ENCODE results near the gene PVALEF. TPM values are rescaled to one million over a fixed set of nuclear protein-coding genes. Genes with fewer than 3 reads are reported as not detected.

The PVALEF gene
- total RNA-seq, 2 donors from 2014 or later = not detected

DNA sequence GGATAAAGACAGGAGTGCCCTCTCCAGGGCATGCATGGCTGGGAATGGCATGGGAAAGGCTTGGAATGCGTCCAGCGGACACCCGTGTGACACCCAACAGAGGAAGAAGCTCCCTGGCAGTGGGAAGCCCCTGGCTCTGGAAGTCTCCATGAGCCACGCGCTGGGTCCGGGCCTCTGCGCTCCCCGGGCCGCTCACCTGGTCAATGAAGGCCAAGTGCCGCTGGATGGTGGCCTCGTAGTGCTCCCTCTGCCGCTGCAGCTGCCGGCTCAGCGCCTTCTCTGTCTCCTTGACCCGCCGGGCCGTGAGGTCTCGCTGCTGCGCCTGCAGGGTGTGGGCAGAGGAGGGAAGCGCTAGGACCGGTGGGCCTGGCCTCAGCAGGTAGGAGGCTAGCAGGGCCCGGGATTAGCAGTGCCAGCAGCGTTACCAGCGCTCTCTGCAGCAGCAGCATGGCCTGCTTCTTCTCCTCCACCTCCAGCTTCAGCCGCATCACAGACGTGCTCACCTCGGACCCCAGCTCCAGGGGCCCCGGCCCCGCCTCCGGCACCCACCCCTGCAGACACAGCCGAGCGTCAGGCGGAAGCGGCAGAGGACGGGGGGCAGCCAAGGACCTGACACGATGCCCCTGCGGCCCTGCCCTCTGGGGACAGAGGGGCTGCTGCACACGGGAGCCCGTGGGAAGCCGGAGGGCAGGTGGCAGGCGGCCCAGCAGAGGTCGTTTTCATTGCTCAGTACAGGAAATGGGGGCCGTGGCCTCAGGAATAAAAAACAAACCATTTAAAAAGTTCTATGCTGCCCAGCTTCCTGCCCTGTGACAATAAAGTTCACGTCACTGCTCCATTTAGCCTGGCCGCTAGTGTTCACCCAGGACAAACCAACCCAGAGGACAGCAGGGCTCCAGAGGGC is 31.4 kb downstream of the PVALEF start:
- no peaks in the 10 kb centered on the region for H3K36me3 Mint-ChIP-seq (ENCODE audit: low read depth)
- no peaks in the 10 kb centered on the region for H3K27me3 Mint-ChIP-seq
- ATAC-seq (replicated peaks) = no peak
- no peak overlapping the region for H3K27ac Mint-ChIP-seq
- no peaks in the 10 kb centered on the region for H3K9me3 Mint-ChIP-seq
- H3K4me1 Mint-ChIP-seq = no peaks in the 10 kb centered on the region
- H3K4me3 Mint-ChIP-seq = no peak overlapping the region

DNA sequence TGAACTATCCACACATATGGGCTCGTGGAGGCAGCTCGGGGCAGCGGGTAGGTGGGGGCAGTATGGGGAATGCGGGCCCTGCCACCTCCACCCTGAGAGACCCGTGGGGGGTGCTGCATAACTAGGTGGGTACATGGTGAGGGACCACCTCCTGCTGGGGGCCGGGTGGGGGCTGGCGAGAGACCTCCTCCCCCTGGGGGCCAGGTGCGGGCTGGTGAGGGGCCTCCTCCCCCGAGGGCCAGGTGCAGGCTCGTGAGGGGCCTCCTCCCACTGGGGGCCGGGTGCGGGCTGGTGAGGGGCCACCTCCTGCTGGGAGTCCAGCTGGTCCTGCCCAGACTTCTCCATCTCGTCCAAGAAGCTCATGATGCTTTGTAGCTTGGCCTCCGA is 32.1 kb downstream of the PVALEF start:
- ATAC-seq (replicated peaks) = no peak
- Mint-ChIP-seq H3K27ac (no peak overlapping the region), H3K36me3 (ENCODE audit: low read depth) (no peaks in the 10 kb centered on the region), H3K27me3 (no peaks in the 10 kb centered on the region), H3K9me3 (no peaks in the 10 kb centered on the region), H3K4me3 (no peak overlapping the region), H3K4me1 (no peaks in the 10 kb centered on the region)

DNA sequence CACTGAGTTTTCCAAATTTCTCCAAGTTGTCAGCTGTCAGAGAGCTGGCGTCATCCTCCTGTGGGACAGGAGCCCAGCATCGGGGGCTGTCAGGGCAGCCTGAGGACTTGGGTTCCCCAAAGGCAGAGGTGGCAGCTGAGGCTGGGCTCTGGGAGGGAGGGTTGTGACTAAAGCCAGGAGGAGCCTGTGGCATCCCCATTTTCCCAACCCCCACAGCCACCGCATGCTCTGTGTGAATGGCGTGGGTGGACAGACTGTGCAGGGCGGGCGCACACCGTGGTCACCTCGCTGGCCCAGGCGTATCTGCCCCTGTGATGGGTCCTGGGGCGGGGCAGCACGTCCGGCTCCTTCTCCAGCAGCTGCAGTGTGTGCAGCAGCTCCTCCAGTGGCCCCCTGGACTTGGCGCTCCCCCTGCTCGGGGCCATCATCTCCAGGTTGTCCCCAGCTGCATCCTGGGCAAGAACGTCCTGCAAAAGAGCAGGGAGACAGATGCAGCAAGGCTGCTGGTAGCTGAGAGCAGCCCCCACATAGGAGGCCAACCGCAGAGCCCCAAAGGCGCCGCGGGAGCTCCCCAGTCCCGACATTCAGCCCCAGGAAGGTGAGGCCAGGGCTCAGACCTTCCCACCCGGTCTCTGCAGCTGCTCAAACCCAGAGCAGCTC is 32.7 kb downstream of the PVALEF start:
- Mint-ChIP-seq H3K4me1 (no peaks in the 10 kb centered on the region), H3K9me3 (no peaks in the 10 kb centered on the region)
- no peak for ATAC-seq (replicated peaks)

DNA sequence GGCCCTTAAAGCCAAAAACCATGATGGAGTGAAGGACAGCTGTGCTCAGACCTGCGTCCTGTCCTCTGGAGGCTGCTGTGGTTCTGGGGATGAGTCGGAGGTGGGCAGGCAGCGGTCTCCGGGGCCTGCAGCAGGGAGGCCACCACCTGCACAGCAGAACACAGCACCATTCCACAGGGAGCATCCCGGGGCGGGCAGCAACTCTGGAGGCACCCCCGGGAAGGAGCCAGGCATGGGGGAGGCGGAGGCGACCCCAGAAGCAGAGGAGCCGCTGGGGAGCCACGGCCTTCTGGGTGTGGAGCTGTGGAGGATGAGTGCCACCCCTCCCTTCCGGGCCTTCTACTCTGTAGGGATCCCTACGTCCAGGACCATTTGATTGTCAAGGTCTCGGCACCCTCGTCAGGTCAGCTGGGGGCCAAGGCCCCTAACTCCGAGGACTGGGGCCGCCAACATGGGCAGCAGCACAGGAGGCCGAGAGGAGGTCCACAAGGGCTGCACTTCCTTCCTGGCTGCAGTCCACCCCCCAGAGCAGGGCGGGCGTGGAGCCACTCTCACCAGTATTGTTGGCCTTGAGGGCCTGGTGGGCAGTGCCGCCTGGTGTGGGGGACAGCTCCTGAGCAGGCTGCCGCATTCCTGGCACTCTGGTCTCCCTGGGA is 33.6 kb downstream of the PVALEF start:
- H3K4me1 Mint-ChIP-seq = no peaks in the 10 kb centered on the region
- H3K4me3 Mint-ChIP-seq = no peak overlapping the region
- H3K36me3 Mint-ChIP-seq (ENCODE audit: low read depth) = no peaks in the 10 kb centered on the region
- no peaks in the 10 kb centered on the region for H3K27me3 Mint-ChIP-seq
- ATAC-seq (replicated peaks) = no peak
- no peak overlapping the region for H3K27ac Mint-ChIP-seq
- H3K9me3 Mint-ChIP-seq = no peaks in the 10 kb centered on the region

More for the DNA sequence above, 32.7 kb downstream of the PVALEF start:
- Mint-ChIP-seq H3K27me3 (no peaks in the 10 kb centered on the region), H3K4me3 (no peak overlapping the region), H3K27ac (no peak overlapping the region), H3K36me3 (ENCODE audit: low read depth) (no peaks in the 10 kb centered on the region)

DNA sequence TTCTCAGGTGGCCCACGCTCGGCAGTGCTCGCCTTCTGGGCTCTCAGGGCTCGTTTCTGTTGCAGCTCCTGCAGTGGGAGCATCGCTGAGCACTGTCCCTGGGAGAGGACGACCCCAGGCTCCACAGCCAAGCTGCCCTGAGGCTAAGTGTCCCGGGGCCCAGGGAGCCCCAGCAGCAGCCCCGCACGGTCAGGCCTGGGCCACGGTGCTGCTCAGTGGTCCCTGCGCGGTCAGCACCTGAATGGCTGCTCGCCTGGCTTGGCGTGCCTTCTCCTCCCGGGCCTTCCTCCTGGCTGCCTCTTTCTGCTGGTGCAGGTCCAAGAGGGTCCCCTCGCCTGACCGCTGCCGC is 34.1 kb downstream of the PVALEF start:
- Mint-ChIP-seq H3K4me3 (no peak overlapping the region), H3K27ac (no peak overlapping the region), H3K4me1 (no peaks in the 10 kb centered on the region)

DNA sequence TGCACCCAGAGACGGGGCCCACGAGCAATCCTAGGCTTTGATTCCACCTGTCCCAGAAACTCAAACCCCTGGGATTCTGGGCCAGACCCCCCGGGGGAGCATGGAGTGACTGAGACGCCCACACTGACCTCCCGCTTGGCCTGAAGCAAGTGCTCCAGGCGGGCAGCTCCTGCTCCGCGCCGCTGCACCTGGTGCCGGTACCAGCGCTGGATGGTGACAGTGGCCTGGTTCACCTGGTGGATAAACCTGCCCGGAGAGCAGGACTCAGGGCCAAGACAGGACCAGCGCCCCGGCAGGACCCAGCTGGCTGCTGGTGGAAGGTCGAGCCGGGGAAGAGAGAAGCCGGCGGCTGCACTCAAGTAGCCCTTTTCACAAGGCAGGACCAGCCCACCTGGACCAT is 34.9 kb downstream of the PVALEF start:
- H3K27ac Mint-ChIP-seq = no peak overlapping the region
- no peaks in the 10 kb centered on the region for H3K36me3 Mint-ChIP-seq (ENCODE audit: low read depth)
- no peaks in the 10 kb centered on the region for H3K4me1 Mint-ChIP-seq
- H3K9me3 Mint-ChIP-seq = no peaks in the 10 kb centered on the region
- no peaks in the 10 kb centered on the region for H3K27me3 Mint-ChIP-seq
- H3K4me3 Mint-ChIP-seq = no peak overlapping the region
- no peak for ATAC-seq (replicated peaks)

More for the DNA sequence above, 34.1 kb downstream of the PVALEF start:
- no peak for ATAC-seq (replicated peaks)
- no peaks in the 10 kb centered on the region for H3K36me3 Mint-ChIP-seq (ENCODE audit: low read depth)
- no peaks in the 10 kb centered on the region for H3K9me3 Mint-ChIP-seq
- H3K27me3 Mint-ChIP-seq = no peaks in the 10 kb centered on the region

DNA sequence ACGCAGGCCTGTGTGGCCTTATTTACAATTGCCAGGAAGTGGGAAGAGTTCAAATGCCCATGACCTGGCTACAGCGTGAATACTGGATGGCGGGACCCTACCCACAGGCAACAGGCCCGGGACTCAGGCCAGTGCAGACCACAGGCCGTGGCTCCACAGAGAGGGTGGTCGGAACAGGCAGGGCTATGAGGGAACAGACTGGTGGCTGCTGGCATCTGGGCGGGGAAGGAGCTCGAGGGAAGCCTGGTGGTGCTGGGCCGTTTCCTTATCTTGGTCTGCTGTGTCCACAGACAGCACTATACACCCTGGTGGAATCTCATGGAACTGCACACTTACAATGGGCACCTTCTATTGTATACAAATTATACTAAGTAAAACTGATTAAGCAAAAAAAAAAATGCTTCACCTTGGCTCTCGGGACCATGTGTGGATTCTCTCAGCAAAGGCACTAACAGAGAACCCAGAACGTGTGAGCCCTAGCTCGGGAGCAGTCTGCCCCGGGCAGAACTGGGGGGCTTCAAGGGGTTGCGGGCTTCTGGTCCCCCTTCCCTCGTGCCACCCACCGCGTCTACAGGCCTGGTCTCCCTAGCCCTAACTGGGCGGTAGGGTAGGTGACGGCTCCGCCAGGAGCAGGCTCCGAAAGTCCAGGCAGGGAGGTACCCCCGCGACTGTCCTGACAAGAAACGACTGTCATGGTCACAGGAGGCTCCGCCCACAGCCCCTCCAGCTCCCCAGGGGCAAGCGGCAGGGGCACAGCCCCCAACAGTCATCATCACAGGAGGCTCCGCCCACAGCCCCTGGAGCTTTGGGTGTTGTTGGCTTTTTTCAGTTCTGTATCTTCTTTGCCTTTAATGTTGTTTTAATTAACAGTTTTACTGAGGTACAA is 35.6 kb downstream of the PVALEF start:
- Mint-ChIP-seq H3K9me3 (no peaks in the 10 kb centered on the region), H3K36me3 (ENCODE audit: low read depth) (no peaks in the 10 kb centered on the region), H3K27me3 (no peaks in the 10 kb centered on the region), H3K4me1 (no peaks in the 10 kb centered on the region), H3K4me3 (no peak overlapping the region), H3K27ac (no peak overlapping the region)
- peak; percentile 59 for ATAC-seq (replicated peaks)

DNA sequence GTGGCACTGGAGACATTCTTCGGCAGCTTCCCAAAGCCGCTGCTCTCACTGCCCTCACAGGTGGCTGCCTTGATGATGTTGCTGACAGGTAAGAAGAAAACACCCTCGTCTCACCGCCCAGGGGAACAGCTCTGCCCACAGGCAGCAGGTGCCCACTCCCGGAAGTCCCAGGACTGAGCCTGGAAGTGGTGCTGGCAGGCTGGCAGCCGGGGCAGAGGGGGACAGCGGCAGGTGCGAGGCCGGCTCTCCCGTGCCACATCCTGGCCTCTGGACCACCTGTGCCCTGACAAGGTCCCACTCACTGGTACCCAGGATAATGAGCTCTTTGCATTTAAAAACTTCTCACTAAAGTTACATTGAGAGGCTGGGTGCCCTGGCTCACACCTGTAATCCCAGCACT is 37.0 kb downstream of the PVALEF start:
- ATAC-seq (replicated peaks) = no peak
- Mint-ChIP-seq H3K36me3 (ENCODE audit: low read depth) (no peaks in the 10 kb centered on the region), H3K4me3 (no peak overlapping the region), H3K4me1 (no peaks in the 10 kb centered on the region), H3K27me3 (no peaks in the 10 kb centered on the region), H3K9me3 (no peaks in the 10 kb centered on the region), H3K27ac (no peak overlapping the region)

DNA sequence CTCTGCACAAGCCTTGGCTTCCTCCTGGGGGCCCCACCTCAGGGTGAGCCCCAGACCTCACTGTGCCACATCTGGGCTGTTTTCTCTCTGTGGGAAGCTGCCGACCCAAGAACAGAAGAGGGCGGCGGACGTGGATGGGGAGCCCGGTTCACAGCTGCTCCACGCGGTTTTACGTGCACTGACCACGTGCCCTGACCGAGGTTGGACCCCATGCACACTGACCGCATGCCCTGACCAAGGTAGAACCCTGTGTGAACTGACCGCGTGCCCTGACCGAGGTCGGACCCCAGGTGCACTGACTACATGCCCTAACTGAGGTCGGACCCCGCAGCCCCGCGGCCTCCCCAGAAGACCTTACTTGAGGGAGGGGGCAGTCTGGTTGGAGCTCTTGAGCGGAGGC is 37.8 kb downstream of the PVALEF start:
- no peak overlapping the region for H3K27ac Mint-ChIP-seq
- no peaks in the 10 kb centered on the region for H3K27me3 Mint-ChIP-seq
- H3K9me3 Mint-ChIP-seq = no peaks in the 10 kb centered on the region
- no peak for ATAC-seq (replicated peaks)
- H3K4me3 Mint-ChIP-seq = no peak overlapping the region
- no peaks in the 10 kb centered on the region for H3K36me3 Mint-ChIP-seq (ENCODE audit: low read depth)
- H3K4me1 Mint-ChIP-seq = no peaks in the 10 kb centered on the region

DNA sequence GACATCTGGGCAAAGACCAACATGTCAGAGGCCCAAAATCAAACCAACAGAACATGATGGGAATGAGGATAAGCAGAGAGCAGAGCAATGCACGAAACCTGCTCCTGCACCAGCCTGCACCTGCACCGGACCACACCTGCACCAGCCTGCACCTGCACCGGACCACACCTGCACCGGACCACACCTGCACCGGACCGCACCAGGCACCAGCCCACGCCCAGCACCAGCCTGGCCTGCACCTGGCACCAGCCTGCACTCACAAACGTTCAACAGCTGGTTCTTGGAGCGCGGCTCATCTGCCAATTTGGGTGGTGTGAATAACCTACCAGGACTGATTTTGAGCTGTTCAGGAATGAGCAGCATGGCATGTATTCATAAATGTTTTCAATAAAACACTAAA is 39.3 kb downstream of the PVALEF start:
- Mint-ChIP-seq H3K36me3 (ENCODE audit: low read depth) (no peaks in the 10 kb centered on the region), H3K27ac (no peak overlapping the region), H3K4me3 (no peak overlapping the region), H3K27me3 (no peaks in the 10 kb centered on the region), H3K4me1 (no peaks in the 10 kb centered on the region), H3K9me3 (no peaks in the 10 kb centered on the region)
- ATAC-seq (replicated peaks) = no peak

DNA sequence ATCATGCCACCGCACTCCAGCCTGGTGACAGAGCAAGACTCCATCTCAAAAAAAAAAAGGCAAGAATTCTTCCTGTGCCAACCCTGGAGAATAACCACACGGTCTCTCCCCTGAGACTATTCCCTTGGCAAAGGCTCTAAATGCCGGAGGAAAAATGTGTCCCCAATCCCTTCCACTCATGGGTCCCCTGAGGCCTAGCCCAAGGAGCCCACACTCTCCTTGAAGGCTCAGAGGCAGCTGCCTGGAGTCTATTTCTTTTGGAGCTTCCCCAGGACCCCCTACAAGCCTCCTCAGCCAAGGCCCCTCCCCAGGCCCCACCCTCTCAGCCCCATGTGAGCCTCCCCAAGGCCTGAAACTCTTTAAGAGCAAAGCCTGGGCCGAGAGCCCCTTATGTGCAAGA is 40.9 kb downstream of the PVALEF start:
- ATAC-seq (replicated peaks) = no peak
- no peaks in the 10 kb centered on the region for H3K4me1 Mint-ChIP-seq
- H3K4me3 Mint-ChIP-seq = no peak overlapping the region
- no peak overlapping the region for H3K27ac Mint-ChIP-seq
- no peaks in the 10 kb centered on the region for H3K27me3 Mint-ChIP-seq
- H3K36me3 Mint-ChIP-seq (ENCODE audit: low read depth) = no peaks in the 10 kb centered on the region
- no peaks in the 10 kb centered on the region for H3K9me3 Mint-ChIP-seq

DNA sequence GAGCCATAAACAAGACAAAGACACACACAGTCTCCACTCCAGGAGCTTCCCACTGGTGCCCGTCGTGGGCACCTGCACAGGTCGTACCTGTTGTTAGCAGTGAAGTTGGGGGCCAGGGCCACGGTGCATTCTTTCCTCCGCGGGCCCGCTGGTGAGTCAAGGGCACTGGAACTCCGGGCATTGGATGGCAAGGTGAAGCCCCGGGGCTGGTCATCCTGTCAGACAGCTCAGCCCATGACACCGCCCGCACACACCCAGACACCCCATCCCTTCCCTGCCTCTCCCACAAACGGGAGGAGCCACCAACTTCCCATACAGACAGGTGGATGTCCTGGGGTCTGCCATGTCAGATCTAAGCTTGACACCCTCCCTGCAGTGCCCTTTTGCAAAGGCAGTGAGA is 41.4 kb downstream of the PVALEF start:
- H3K4me1 Mint-ChIP-seq = no peaks in the 10 kb centered on the region
- no peaks in the 10 kb centered on the region for H3K9me3 Mint-ChIP-seq

DNA sequence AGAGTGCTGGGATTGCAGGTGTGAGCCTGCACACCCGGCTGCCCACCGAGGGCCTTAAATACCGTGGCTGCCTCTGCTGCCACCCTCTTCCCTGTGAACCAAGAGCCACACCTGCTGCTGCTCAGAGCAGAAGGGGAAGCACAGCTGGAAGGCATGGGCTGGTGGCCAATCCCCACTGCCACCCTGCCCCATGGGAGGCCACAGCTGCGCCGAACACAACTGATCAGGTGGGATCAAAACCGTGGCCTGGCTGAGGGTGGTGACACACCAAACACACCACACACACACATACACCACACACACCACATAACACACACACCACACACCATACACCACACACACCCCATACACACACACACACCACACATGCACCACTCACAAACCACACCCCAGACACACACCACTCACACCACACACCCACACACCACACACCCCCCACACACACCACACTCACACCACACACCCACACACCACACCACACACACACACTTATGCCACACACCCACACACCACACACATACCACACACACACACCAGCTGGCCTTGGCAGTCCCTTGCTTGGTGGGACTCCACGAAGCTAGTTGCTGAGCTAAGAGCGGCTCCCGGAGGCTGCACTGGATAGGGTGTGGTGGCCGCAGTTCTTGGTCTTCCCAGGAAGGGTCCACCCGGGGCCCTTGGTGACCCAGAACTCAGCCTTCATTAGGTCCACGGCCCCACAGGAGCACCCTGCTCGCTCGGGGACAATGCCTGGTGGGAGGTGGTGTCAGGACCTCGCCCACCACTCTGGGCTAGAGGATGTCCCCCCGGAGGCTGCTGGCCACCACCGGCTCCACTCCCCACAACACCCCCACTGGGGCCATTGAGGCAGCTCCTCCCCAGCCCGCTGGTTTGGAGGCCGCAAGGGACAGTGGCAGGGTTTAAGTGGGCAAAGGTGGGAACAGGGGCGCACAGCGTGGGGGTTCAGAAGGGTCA is 42.6 kb downstream of the PVALEF start:
- no peak for ATAC-seq (replicated peaks)

More for the DNA sequence above, 41.4 kb downstream of the PVALEF start:
- H3K27me3 Mint-ChIP-seq = no peaks in the 10 kb centered on the region
- no peak for ATAC-seq (replicated peaks)
- no peak overlapping the region for H3K4me3 Mint-ChIP-seq
- H3K27ac Mint-ChIP-seq = no peak overlapping the region
- H3K36me3 Mint-ChIP-seq (ENCODE audit: low read depth) = no peaks in the 10 kb centered on the region

More for the DNA sequence above, 42.6 kb downstream of the PVALEF start:
- H3K9me3 Mint-ChIP-seq = no peaks in the 10 kb centered on the region
- H3K4me1 Mint-ChIP-seq = no peaks in the 10 kb centered on the region
- no peak overlapping the region for H3K4me3 Mint-ChIP-seq
- H3K36me3 Mint-ChIP-seq (ENCODE audit: low read depth) = no peaks in the 10 kb centered on the region
- H3K27me3 Mint-ChIP-seq = no peaks in the 10 kb centered on the region
- H3K27ac Mint-ChIP-seq = no peak overlapping the region
